D721Med (cell line): Measurements from ENCODE around the gene SHF.
A peak's percentile ranks its signal among the peaks of the same experiment; 100 is the strongest.

ENCODE experiments used
- DNase-seq: peaks from one replicate; pipeline ENCODE4 v3.0.0; 2011; ENCODE audit warnings: low spot score; ENCODE audit not compliant: insufficient read length
- FAIRE-seq: peaks from 2 replicates; lab custom pipeline; 2011; peaks lifted over from hg19 to GRCh38; lab: Jason Lieb, UNC
- CTCF ChIP-seq: IDR thresholded peaks from 2 replicates; pipeline ENCODE4 v1.5.1; 2012; ENCODE audit warnings: mild to moderate bottlenecking, control low read depth; ENCODE audit not compliant: insufficient read depth; ENCODE audit errors: missing control alignments

SHF gene

GRCh38 chr15:45184562-45185041, 3.2 kb downstream of the SHF start:
- no peak for TF ChIP-seq CTCF
- no peak for FAIRE-seq
- DNase-seq, result no peak

- TF ChIP-seq CTCF, result no peak
- DNase-seq (no peak), FAIRE-seq (no peak)
These were observed 4.3 kb downstream of the SHF start for GRCh38 chr15:45183511-45183910.

- no peak for DNase-seq
- no peak for FAIRE-seq
- no peak for TF ChIP-seq CTCF
These were observed 4.8 kb downstream of the SHF start for GRCh38 chr15:45182996-45183395.

GRCh38 chr15:45181491-45182285, 6.1 kb downstream of the SHF start:
- peak; percentile 67 for DNase-seq
- FAIRE-seq, result peak; percentile 25
- no peak for TF ChIP-seq CTCF

- no peak for TF ChIP-seq CTCF
- FAIRE-seq (no peak), DNase-seq (peak; percentile 10)
These were observed 6.9 kb downstream of the SHF start for GRCh38 chr15:45180648-45181436.

- FAIRE-seq (no peak), DNase-seq (no peak)
- no peak for TF ChIP-seq CTCF
These were observed 7.6 kb downstream of the SHF start for GRCh38 chr15:45180201-45180600.
